T-cell (primary cell): Measurements from ENCODE around the gene MT1M. TPM values are rescaled to one million over a fixed set of nuclear protein-coding genes. Genes with fewer than 3 reads are reported as not detected.

Experiments used
- ATAC-seq, 4 experiments: fragments of 200-7000 bp in 3 of 4; fragments of 150-1000 bp in 1 of 4; cut with Tn5 transposase; replicated peaks in 1 of 4; 1 replicate in 3 of 4; 2 replicates in 1 of 4; pipeline ENCODE4 v1.10.0; 2021; ENCODE audit warnings: moderate library complexity in 3 of 4, mild to moderate bottlenecking in 2 of 4, moderate number of reproducible peaks in 1 of 4
- CTCF ChIA-PET, 2 donors: fragments of 300-600 bp; sonication (Branson Sonifier 250); formaldehyde crosslinking; loops; one replicate each; lab custom pipeline; 2022; ENCODE audit warnings: antibody characterized with exemption in 2 of 2; lab: Charles Lee
- POLR2A ChIA-PET, 2 donors: fragments of 300-600 bp; sonication (Branson Sonifier 250); formaldehyde crosslinking; loops; one replicate each; lab custom pipeline; 2022; ENCODE audit warnings: antibody characterized with exemption in 2 of 2; lab: Charles Lee
- DNase-seq, 35 experiments: peaks; one replicate each; pipeline versions ENCODE4 v3.0.0 to v3.0.0-alpha.2; 2013 to 2023
- H3K27ac ChIP-seq: one replicate; pipeline ENCODE4 v1.5.1; 2013; ENCODE audit warnings: low read length
- H3K27me3 ChIP-seq, 2 experiments: replicated peaks in 1 of 2; 1 replicate in 1 of 2; 2 replicates in 1 of 2; pipeline versions ENCODE4 v1.6.1 to v1.7.0; 2013; ENCODE audit warnings: low read length in 1 of 2, mixed read lengths in 1 of 2; ENCODE audit not compliant: control insufficient read depth in 2 of 2, insufficient read depth in 2 of 2; ENCODE audit errors: extremely low read depth in 1 of 2
- H3K36me3 ChIP-seq, 2 donors: 1 replicate in 1 of 2; 2 replicates in 1 of 2; pipeline versions ENCODE4 v1.6.1 to v1.7.0; 2013; ENCODE audit warnings: low read length in 1 of 2; ENCODE audit not compliant: control insufficient read depth in 2 of 2, insufficient read depth in 1 of 2; ENCODE audit errors: extremely low read depth in 1 of 2
- H3K4me1 ChIP-seq, 2 experiments: 1 replicate in 1 of 2; 2 replicates in 1 of 2; pipeline versions ENCODE4 v1.6.1 to v1.7.0; 2013; ENCODE audit warnings: low read length in 2 of 2, mixed read lengths in 1 of 2; ENCODE audit not compliant: insufficient read depth in 2 of 2, control insufficient read depth in 1 of 2; ENCODE audit errors: extremely low read depth in 1 of 2
- H3K4me3 ChIP-seq, 2 donors: 1 replicate in 1 of 2; 2 replicates in 1 of 2; pipeline versions ENCODE4 v1.5.1 to v1.7.0; 2013; ENCODE audit warnings: mild to moderate bottlenecking in 2 of 2, low read length in 1 of 2, moderate library complexity in 1 of 2; ENCODE audit not compliant: control insufficient read depth in 1 of 2; ENCODE audit errors: extremely low read depth in 1 of 2
- H3K9me3 ChIP-seq: 2 replicates; pipeline ENCODE4 v1.7.0; 2013
- H3K27ac Mint-ChIP-seq, 2 donors: one replicate each; pipeline ENCODE4 v1.8.0; 2020 to 2021; ENCODE audit warnings: mild to moderate bottlenecking in 2 of 2, mixed read lengths in 2 of 2
- H3K27me3 Mint-ChIP-seq, 2 donors: one replicate each; pipeline ENCODE4 v1.8.0; 2021 to 2022; ENCODE audit warnings: mixed read lengths in 2 of 2
- H3K36me3 Mint-ChIP-seq: one replicate; pipeline ENCODE4 v1.8.0; 2021; ENCODE audit warnings: mixed read lengths
- H3K4me1 Mint-ChIP-seq, 3 donors: one replicate each; pipeline ENCODE4 v1.8.0; 2020 to 2022; ENCODE audit warnings: mixed read lengths in 3 of 3, mild to moderate bottlenecking in 1 of 3
- H3K4me3 Mint-ChIP-seq, 3 donors: one replicate each; pipeline ENCODE4 v1.8.0; 2020 to 2022; ENCODE audit warnings: mild to moderate bottlenecking in 3 of 3, mixed read lengths in 3 of 3, moderate library complexity in 3 of 3
- H3K9me3 Mint-ChIP-seq, 3 donors: one replicate each; pipeline ENCODE4 v1.8.0; 2020 to 2022; ENCODE audit warnings: mixed read lengths in 3 of 3
- WGBS: methylation state at CpG from one replicate; pipeline ENCODE4 v1.1.5; 2013; ENCODE audit warnings: missing lambda C conversion rate; ENCODE audit not compliant: insufficient coverage; 5-methylcytosine and 5-hydroxymethylcytosine counted together
- total RNA-seq, 35 experiments: library from RNA in 6 of 35; stranded (reverse) in 6 of 35; fragments of 120-200 nt in 1 of 35; gene quantifications; one replicate each; pipeline versions ENCODE4 v1.2.1 to v1.2.4 and lab custom pipeline; 2013 to 2026

Gene MT1M
- total RNA-seq, 5 donors from 2014 or later (not counting 1 experiment from before 2014, with no cell fraction given) = not detected

DNA sequence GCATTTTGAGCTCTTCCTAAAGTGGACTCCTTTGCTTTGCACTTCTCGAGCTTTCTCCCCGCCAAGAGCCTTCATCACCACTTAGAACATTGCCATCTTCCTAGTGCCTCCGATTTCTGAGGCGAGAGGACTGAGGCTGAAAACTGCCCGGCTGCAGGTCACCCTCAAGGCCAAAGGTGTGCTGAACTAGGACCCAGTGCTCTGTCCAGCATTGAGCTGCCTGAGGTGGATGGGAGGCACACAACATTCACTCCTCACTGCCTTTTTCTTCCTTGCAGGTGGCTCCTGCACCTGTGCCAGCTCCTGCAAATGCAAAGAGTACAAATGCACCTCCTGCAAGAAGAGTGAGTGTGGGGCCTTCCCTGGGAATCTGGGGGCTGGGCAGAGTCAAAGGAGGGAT is 11.4 kb downstream of the MT1M start:
- WGBS = 75% methylated on average over 4 of the region's 5 CpGs
- peak overlapping the region in 1 of 2 donors; percentile 49 for H3K27ac Mint-ChIP-seq

DNA sequence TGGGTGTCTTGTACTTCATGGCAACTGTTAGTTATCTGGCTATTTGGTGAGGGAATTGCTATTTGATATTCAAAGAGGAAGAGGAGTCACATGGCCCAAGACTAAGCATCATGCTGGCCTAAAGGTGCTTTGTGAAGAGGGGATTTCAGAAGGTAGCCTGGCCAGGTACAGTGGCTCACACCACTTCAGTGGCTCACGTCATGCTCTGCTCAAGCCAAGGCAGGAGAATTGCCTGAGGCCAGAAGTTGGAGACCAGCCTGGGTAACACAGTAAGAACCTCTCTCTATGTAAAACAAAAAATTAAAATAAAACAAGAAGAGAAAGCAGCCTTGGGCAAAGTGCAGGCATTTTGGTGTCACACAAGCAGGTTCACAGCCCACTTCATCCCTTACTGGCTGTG is 12.9 kb downstream of the MT1M start:
- ATAC-seq = no peak
- CTCF ChIA-PET = no interaction called here
- H3K36me3 Mint-ChIP-seq = no peaks in the 10 kb centered on the region
- POLR2A ChIA-PET = no interaction called here
- Histone ChIP-seq H3K4me1 (peaks cover 2 to 18% of the 10 kb centered on the region in 2 experiments), H3K4me3 (no peak overlapping the region), H3K9me3 (no peaks in the 10 kb centered on the region), H3K27me3 (peaks cover 31 to 32% of the 10 kb centered on the region in 2 experiments), H3K36me3 (no peaks in the 10 kb centered on the region), H3K27ac (no peak overlapping the region)
- no peak overlapping the region for H3K4me3 Mint-ChIP-seq
- DNase-seq = no peak
- no CpG with 5 or more reads among the region's 1 CpG for WGBS
- H3K4me1 Mint-ChIP-seq = peaks cover 21 to 24% (median 24%) of the 10 kb centered on the region in 3 donors
- no peak overlapping the region for H3K27ac Mint-ChIP-seq
- no peaks in the 10 kb centered on the region for H3K9me3 Mint-ChIP-seq
- H3K27me3 Mint-ChIP-seq = peaks cover 23 to 28% of the 10 kb centered on the region in 2 donors

More for the DNA sequence above, 11.4 kb downstream of the MT1M start:
- ChIA-PET CTCF (interaction anchor here (0.6 to 1.8 kb wide), 9 partner anchors 11 to 386 kb away, joined by 3 to 11 read pairs (median 4); partner anchors contain the start of gene MT2A (in 1 of the 2)), POLR2A (interaction anchor here in 1 of 2 donors (0.7 to 1.0 kb wide), 2 partner anchors 34 to 114 kb away, joined by 4 to 5 read pairs; no protein-coding TSS in a partner anchor)
- H3K36me3 ChIP-seq = no peaks in the 10 kb centered on the region
- peak overlapping the region; percentile 42 to 60 for H3K4me3 ChIP-seq
- DNase-seq = no peak
- peaks cover 30 to 36% of the 10 kb centered on the region in 2 donors for H3K27me3 Mint-ChIP-seq
- peaks cover 34 to 37% of the 10 kb centered on the region in 2 experiments for H3K27me3 ChIP-seq
- H3K4me1 ChIP-seq = peaks cover 2 to 18% of the 10 kb centered on the region in 2 experiments
- no peaks in the 10 kb centered on the region for H3K36me3 Mint-ChIP-seq
- H3K9me3 ChIP-seq = no peaks in the 10 kb centered on the region
- no peaks in the 10 kb centered on the region for H3K9me3 Mint-ChIP-seq
- H3K4me3 Mint-ChIP-seq = peak overlapping the region; percentile 69 to 71 (median 70)
- H3K4me1 Mint-ChIP-seq = peaks cover 21 to 24% (median 24%) of the 10 kb centered on the region in 3 donors
- H3K27ac ChIP-seq = no peak overlapping the region
- no peak for ATAC-seq

DNA sequence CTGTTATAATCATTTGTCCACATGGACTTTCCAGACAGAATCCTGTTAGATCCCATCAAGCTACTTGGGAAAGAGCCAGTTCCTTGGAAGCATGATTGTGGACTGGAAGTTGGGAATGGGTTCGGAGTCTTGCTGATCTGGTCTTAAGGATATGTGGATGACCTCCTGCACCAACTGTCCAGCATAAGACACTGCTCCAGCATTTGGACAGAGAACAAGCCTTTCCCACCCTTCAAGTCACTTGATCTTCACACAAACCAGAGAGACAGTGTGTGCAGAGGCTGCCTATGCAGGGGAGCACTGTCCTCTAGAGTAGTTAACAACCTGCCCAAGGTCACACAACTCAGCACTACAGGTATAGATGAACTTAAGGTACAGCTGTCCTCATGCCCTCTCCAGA is 13.4 kb downstream of the MT1M start:
- H3K27ac ChIP-seq = no peak overlapping the region
- peaks cover 2 to 18% of the 10 kb centered on the region in 2 experiments for H3K4me1 ChIP-seq
- Mint-ChIP-seq H3K4me3 (no peak overlapping the region), H3K9me3 (no peaks in the 10 kb centered on the region), H3K36me3 (no peaks in the 10 kb centered on the region), H3K27ac (no peak overlapping the region), H3K4me1 (peaks cover 21 to 24% (median 24%) of the 10 kb centered on the region in 3 donors), H3K27me3 (peaks cover 18 to 23% of the 10 kb centered on the region in 2 donors)
- H3K9me3 ChIP-seq = no peaks in the 10 kb centered on the region
- DNase-seq = no peak
- POLR2A ChIA-PET = no interaction called here
- H3K4me3 ChIP-seq = no peak overlapping the region
- CTCF ChIA-PET = interaction anchor here in 1 of 2 donors (0.9 kb wide), 1 partner anchor 56 kb away, joined by 5 read pairs; no protein-coding TSS in a partner anchor
- WGBS = no CpG with 5 or more reads among the region's 1 CpG
- peaks cover 30 to 31% of the 10 kb centered on the region in 2 experiments for H3K27me3 ChIP-seq
- no peak for ATAC-seq
- no peaks in the 10 kb centered on the region for H3K36me3 ChIP-seq

DNA sequence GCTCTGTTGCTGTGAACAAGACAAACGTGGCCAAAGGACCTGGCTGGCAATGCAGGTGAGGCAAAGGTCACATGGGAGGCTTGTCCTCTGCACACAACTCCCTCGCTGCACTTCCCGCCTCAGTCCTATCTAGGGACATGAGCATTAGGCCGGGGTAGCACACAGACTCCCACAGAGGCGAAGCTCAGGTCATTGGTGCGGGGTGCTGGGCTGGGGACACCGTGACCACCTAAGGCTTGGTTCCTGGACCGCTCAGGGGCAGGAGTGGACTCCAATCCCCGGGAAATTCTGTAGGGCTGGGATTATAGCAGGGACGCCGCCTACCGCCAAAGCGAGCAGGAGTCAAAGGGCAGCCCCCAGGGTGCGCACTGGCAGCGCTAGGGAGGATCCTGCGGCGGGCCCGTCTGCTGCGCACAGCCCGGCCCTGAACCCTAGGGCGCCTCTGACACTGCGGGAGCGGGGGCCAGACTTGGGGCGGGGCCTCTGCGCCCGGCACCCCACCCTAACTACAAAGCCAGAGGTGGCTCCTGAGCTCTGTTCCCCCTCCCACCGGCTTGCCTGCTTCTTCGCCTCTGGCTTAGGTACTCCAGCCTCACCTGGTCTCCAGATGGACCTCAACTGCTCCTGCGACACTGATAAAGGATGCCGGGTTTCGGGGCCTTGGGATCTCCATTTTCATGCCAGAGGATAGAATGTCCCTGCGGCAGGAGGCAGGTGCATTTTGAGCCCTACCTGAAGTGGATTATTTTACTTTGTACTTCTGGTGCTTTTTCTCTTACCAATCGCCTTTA is 15.4 kb downstream of the MT1M start:
- peaks cover 2 to 17% of the 10 kb centered on the region in 2 experiments for H3K4me1 ChIP-seq
- DNase-seq (no peak), ATAC-seq (no peak)
- H3K4me3 ChIP-seq = no peak overlapping the region
- Mint-ChIP-seq H3K27ac (no peak overlapping the region), H3K4me1 (peaks cover 13 to 17% (median 16%) of the 10 kb centered on the region in 3 donors), H3K4me3 (no peak overlapping the region), H3K27me3 (peaks cover 17 to 28% of the 10 kb centered on the region in 2 donors), H3K9me3 (no peaks in the 10 kb centered on the region), H3K36me3 (no peaks in the 10 kb centered on the region)
- H3K27me3 ChIP-seq = peaks cover 31 to 49% of the 10 kb centered on the region in 2 experiments
- ChIA-PET POLR2A (interaction anchor here in 1 of 2 donors (0.6 kb wide), 1 partner anchor 113 kb away, joined by 4 read pairs; no protein-coding TSS in a partner anchor), CTCF (no interaction called here)
- WGBS = 46% methylated on average over 27 of the region's 33 CpGs
- H3K27ac ChIP-seq = no peak overlapping the region
- H3K9me3 ChIP-seq = no peaks in the 10 kb centered on the region
- H3K36me3 ChIP-seq = no peaks in the 10 kb centered on the region

DNA sequence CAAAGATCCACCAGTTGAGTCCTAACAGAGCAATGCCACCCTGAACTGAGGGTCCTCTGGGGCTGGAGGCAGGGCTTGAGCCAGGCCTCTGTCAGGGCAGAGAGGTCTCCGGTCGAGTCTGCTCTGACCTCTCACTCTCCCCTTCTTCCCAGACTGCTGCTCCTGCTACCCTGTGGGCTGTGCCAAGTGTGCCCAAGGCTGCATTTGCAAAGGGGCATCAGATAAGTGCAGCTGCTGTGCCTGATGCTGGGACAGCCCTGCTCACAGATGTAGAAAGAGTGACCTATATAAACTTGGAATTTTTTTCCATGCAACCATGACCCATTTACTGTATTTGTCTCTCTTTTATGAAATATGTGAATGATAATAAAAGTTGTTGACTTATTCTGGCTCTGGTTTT is 16.8 kb downstream of the MT1M start:
- H3K27me3 ChIP-seq = peaks cover 31 to 50% of the 10 kb centered on the region in 2 experiments
- no peak for DNase-seq
- Mint-ChIP-seq H3K27me3 (peaks cover 17 to 26% of the 10 kb centered on the region in 2 donors), H3K36me3 (no peaks in the 10 kb centered on the region), H3K9me3 (no peaks in the 10 kb centered on the region), H3K27ac (no peak overlapping the region), H3K4me1 (peaks cover 1 to 4% (median 2%) of the 10 kb centered on the region in 3 donors), H3K4me3 (no peak overlapping the region)
- no CpG with 5 or more reads among the region's 2 CpGs for WGBS
- H3K9me3 ChIP-seq = no peaks in the 10 kb centered on the region
- POLR2A ChIA-PET = no interaction called here
- CTCF ChIA-PET = no interaction called here
- no peaks in the 10 kb centered on the region for H3K36me3 ChIP-seq
- H3K4me3 ChIP-seq = no peak overlapping the region
- H3K27ac ChIP-seq = no peak overlapping the region
- no peak for ATAC-seq
- peaks cover 0 to 2% of the 10 kb centered on the region in 2 experiments for H3K4me1 ChIP-seq

DNA sequence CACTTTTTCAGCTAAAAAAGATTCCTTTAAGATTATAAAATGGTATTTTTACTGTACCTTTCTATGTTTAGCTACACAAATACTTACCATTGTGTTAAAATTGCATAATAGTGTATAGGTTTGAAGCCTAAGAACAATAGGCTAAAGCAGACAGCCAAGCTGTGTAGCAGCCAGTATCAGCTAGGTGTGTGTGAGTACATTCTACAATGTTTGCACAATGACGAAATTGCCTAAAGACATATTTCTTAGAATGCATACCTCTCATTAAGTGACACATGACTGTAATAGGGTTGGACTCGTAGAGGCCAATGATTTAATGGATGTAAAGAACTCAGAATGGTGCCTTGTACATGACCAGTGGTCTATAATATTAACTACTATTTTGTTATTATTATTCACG is 17.4 kb downstream of the MT1M start:
- Histone ChIP-seq H3K4me3 (no peak overlapping the region), H3K9me3 (no peaks in the 10 kb centered on the region), H3K27ac (no peak overlapping the region), H3K4me1 (no peaks in the 10 kb centered on the region), H3K36me3 (no peaks in the 10 kb centered on the region), H3K27me3 (peaks cover 33 to 50% of the 10 kb centered on the region in 2 experiments)
- ChIA-PET POLR2A (interaction anchor here in 1 of 2 donors (0.6 kb wide), 1 partner anchor 24 kb away, joined by 3 read pairs; the partner anchor contains the start of gene MT1E), CTCF (no interaction called here)
- H3K27me3 Mint-ChIP-seq = peaks cover 17 to 27% of the 10 kb centered on the region in 2 donors
- H3K4me1 Mint-ChIP-seq = no peaks in the 10 kb centered on the region
- WGBS = no CpG with 5 or more reads among the region's 3 CpGs
- no peak for ATAC-seq
- no peaks in the 10 kb centered on the region for H3K36me3 Mint-ChIP-seq
- no peak for DNase-seq
- H3K9me3 Mint-ChIP-seq = no peaks in the 10 kb centered on the region
- no peak overlapping the region for H3K4me3 Mint-ChIP-seq
- no peak overlapping the region for H3K27ac Mint-ChIP-seq
